GM18502 (cell line): ENCODE results near the gene ZNF138.
"Not testable (repeated sequence)": the region's sequence is repeated elsewhere in the genome, so short reads cannot be mapped to it uniquely, and the experiment has no call there.

Source experiments
- ATAC-seq: cut with Tn5 transposase; IDR thresholded peaks from one replicate; pipeline ENCODE4 v1.9.1; 2021; ENCODE audit warnings: mild to moderate bottlenecking; ENCODE audit not compliant: unreplicated experiment, poor library complexity

Gene ZNF138

GRCh38 chr7:64835856-64836255 is 41.6 kb downstream of the ZNF138 start:
- ATAC-seq: not testable (repeated sequence)

DNA sequence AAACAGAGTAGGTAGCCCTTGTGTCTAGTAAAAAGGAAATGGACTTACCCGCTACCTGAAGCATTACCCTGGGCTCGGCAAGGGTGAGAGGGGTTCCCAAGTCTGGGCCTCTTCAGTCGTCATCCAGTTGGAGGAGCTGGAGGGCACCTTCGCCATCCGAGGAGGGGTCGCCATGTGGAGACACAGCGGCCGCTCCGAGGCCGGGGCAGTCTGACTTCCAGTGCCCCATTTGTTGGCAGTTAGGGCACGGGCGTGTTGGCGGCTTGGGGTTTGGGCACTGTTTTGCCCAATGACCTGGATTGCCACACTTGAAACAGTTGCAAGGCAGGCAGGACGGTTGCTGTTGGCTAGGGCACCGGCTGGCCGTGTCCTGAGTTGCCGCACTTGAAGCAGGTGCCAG is 43.8 kb downstream of the ZNF138 start:
- ATAC-seq: not testable (repeated sequence)

DNA sequence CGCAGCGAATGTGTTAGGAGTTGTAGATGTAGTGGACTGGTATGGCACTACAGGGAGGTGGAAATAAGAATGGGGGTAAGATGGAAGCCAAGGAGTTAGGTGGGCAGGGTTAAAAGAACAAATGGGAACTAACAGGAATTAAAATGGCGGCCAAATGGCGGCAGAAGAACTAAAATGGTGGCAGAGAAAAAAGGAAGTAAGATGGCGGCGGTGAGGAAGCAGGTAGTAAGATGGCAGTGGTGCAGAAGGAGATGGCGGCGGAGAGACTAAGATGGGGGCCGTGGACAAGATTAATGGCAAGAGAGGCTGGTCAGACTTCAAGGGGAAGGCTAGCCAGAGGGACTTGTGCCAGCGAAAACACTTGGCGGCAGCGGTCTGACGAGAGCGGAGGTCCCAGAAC is 44.5 kb downstream of the ZNF138 start:
- ATAC-seq: no peak

DNA sequence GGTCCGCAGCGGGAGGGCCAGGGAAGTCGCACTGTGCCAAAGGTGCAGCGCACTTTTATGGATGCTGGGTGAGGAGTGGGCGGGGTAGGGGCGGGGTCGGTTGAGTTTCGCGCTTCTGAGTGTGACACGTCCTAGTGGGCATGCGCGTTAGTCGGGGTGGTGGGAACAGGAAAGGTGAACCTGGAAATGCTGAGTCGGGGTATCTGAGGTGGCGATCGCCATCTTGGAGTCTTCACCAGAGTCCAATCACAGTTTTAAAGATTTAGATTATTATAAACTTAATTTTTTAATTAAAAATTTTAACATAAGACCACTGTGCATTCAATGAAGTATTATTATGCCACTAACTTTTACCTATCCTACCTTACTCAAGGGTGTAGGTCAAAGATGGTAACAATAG is 45.7 kb downstream of the ZNF138 start:
- no peak for ATAC-seq

DNA sequence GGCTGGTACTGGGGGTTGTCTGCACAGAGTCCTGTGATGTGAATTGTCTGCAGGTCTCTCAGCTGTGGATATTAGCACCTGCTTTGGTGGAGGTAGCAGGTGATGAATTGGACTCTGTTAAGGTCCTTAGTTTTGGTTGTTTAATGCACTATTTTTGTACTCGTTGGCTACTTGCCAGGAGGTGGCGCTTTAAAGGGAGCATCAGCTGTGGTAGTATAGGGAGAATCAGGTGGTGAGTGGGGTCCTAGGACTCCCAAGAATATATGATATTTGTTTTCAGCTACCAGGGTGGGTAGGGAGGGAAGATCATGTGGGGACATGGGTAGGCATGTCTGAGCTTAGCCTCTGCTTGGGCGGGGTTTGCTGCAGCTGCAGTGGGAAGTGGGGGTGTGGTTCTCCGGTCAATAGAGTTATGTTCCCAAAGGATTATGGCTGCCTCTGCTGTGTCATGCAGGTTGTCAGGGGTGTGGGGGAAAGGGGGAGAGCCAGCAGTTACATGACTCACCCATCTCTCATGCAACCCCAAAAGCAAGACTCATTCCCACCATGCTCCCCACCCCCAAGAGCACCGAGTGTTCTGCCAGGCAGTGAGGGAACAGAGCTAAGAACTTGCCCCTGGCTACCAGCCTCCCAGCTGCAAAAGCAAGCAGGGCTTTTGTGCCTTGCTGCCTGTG is 55.2 kb downstream of the ZNF138 start:
- ATAC-seq: no peak

GRCh38 chr7:64849924-64850499 is 55.8 kb downstream of the ZNF138 start:
- no peak for ATAC-seq

DNA sequence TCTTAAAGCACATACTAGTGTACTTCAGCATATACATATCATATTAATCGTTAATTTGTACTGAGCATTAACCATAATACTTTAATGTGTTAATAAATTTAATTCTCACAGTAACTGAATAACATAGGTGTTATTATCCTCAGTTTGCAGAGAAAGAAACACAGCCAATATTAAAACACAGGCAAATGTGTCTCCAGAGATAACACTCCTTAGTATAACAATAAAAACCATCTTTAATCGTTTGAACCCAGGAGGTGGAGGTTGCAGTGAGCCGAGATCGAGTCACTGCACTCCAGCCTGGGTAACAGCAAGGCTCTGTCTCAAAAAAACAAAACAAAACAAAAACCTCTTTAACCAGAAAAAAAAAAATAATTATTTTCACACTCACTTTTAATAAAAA is 59.5 kb downstream of the ZNF138 start:
- no peak for ATAC-seq

DNA sequence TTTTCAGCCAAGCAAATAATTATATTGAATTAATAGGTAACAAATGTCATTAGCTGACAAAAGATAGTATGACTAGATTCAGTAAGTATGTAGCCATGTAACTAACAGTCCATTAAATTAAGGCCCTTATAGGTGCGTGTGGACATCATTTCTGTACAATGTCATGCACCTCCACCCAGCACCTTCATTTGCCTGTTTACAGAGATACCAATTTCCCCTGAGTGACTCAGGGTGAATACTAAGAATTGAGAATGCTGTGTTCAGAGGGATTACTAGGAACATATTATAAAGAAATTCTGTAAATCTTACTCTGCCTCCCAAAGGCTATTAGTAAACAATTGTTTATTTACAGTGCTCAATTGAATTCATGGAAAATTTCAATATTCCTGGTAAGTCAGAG is 60.7 kb downstream of the ZNF138 start:
- ATAC-seq: no peak

DNA sequence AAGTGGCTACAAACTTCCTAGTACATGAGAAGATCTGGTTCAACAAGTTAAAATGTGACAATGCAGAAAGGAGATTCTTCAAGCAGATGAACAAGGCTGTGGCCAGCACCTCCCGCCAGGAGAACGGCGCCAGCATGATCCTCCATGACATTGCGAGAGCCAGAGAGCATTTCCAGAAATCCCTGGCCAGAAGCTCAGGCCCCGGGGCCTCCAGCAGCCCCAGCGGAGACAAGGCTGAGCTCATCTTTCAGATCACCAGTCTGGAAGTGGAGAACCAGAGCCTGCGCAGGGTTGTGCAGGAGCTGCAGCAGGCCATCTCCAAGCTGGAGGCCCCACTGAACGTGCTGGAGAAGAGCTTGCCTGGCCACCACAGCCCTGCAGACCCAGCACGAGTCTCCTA is 68.8 kb downstream of the ZNF138 start:
- no peak for ATAC-seq

DNA sequence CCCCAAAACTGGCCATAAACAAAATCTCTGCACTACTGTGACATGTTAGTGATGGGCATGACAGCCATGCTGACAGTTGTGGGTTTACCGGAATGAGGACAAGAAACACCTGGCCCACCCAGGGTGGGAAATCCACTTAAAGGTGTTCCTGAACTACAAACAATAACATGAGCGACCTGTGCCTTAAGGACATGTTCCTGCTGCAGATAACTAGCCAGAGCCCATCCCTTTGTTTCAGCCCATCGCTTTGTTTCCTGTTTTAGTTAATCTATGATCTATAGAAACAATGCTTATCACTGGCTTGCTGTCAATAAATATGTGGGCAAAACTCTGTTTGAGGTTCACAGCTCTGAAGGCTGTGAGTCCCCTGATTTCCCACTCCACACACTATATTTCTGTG is 69.3 kb downstream of the ZNF138 start:
- ATAC-seq: not testable (repeated sequence)

- no peak for ATAC-seq
Measured at GRCh38 chr7:64863969-64864368, 69.7 kb downstream of the ZNF138 start.

GRCh38 chr7:64867863-64868440 is 73.7 kb downstream of the ZNF138 start:
- ATAC-seq: no peak

GRCh38 chr7:64868499-64868898 is 74.3 kb downstream of the ZNF138 start:
- no peak for ATAC-seq

DNA sequence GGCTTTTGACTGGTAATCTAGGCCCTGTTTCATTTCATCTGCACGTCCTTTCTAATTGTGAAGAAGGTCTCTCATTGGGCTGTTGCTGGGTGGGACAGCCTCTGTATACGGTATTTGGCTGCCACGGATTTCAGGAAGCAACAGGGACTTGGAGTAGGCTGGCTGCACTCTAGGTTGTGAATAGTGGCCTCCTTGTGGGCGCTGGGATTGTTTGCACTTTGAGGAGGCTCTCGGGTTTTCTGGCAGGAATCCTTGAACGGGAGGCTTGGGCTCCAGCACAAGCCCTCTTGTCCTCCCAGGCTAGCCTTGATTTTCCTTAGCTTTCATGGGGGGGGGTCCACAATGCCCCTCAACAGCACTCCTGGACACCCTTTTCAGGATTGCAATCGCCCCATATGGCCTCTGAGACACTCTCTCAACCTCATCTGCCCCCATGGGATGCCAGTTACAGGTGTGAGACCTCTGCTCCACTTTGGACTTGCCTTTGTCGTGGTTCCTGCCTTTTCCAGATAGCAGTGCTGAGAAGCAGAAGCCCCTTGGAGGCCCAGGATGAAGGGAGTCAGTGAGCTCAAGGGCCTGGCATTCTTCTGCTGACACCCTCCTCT is 75.0 kb downstream of the ZNF138 start:
- no peak for ATAC-seq

GRCh38 chr7:64869912-64870562 is 75.8 kb downstream of the ZNF138 start:
- ATAC-seq: no peak

- ATAC-seq: no peak
Measured at GRCh38 chr7:64870656-64871055, 76.4 kb downstream of the ZNF138 start.

GRCh38 chr7:64871761-64872160 is 77.5 kb downstream of the ZNF138 start:
- no peak for ATAC-seq

- ATAC-seq: no peak
Measured at GRCh38 chr7:64872351-64873154, 78.3 kb downstream of the ZNF138 start.

DNA sequence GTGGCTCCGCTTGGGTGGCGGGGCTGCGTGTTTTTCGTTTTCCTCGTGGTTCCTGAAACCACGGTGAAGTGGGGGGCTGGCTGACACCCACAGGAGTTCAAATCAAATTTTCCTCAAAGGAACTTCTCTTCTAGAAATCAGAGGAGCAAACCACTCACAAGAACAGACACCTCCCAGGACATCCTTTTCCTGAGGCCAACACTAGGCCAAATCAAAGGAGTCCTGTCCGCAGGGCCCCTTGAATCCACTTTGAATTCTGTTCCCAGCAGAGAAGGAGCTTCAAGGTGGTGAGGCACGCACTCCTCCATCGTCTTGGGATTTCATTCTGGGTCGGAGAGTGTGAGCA is 78.9 kb downstream of the ZNF138 start:
- ATAC-seq: no peak

DNA sequence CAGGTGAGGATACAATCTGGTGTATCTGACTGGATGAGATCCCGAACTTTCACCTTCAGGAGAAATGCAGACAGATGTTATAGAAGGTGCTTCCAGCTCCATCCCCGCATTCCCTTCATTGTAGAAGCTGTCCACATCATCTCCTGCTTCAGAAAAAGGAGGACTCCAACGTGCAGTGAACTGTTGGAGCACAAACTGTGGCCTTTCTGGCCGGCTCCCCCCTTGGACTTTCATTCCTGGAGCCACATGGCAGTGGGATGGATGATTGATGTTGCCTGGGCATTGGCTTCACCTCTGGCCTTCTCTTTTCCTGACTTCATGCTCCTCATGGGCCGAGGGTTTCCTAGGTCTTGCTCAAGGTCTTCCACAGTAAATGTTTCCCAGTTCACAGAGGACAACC is 79.3 kb downstream of the ZNF138 start:
- no peak for ATAC-seq
